Measurements from ENCODE around the gene RALA.

GRCh38 chr7:39686261-39686924 lies 63.0 kb downstream of the RALA start:
- TF ChIP-seq POLR2AphosphoS5 (IDR thresholded peaks at IDR 0.05; ENCODE audit: low read depth): no peak
- no peak for TF ChIP-seq EZH2 (IDR thresholded peaks at IDR 0.05; ENCODE audit: low read depth, unreplicated experiment)
- no peak for TF ChIP-seq CTCF (conservative IDR thresholded peaks at IDR 0.05; ENCODE audit: low read depth in 2 of 2)
- no peak for TF ChIP-seq EZH2phosphoT487 (IDR thresholded peaks at IDR 0.05; ENCODE audit: unreplicated experiment)

Data from GM23338 (cell line).